Measurements from ENCODE around the gene GGA3. TPM values are rescaled to one million over a fixed set of nuclear protein-coding genes. Genes with fewer than 3 reads are reported as not detected.
A peak's percentile ranks its signal among the peaks of the same experiment; 100 is the strongest.

The GGA3 gene
- total RNA-seq, 1 experiment from 2014 or later, result 61.6 TPM

GRCh38 chr17:75205793-75206163 lies 55.6 kb downstream of the GGA3 start:
- POLR2A ChIA-PET, result no interaction called here

GRCh38 chr17:75205037-75205792 lies 56.2 kb downstream of the GGA3 start, which contains the start of gene NUP85:
Gene NUP85, plus strand, starts transcription at chr17:75205679. Its CDS starts 83 bp downstream, at chr17:75205762.
- Histone ChIP-seq H3K4me1 (ENCODE audit: control insufficient read depth, insufficient read depth, low read length) (no peaks in the 10 kb centered on the region), H3K4me3 (ENCODE audit: low read depth in 2 of 2, low read length in 2 of 2) (peak within 1 kb of the TSS; percentile 89 to 95), H3K9me3 (ENCODE audit: control insufficient read depth, insufficient read depth, low read depth, low read length) (no peaks in the 10 kb centered on the region), H3K36me3 (ENCODE audit: control insufficient read depth, insufficient read depth, low read length) (peaks cover 14% of the 10 kb centered on the region), H3K27me3 (ENCODE audit: control insufficient read depth, insufficient read depth, low read length) (no peaks in the 10 kb centered on the region), H3K27ac (ENCODE audit: low read length) (peak within 1 kb of the TSS; percentile 95)
- POLR2A ChIA-PET, result no interaction called here
- DNase-seq (ENCODE audit: low read depth, low spot score), result peak; percentile 72
- ATAC-seq, result peak; percentile 93
- CTCF ChIA-PET, result interaction anchor here (0.5 to 1.5 kb wide), 2 partner anchors 91 to 118 kb away, joined by 4 to 7 read pairs; no protein-coding TSS in a partner anchor
- in situ Hi-C loops (cut with HindIII; ENCODE audit: low pct_unique_long_range_greater_than_20kb, low sequenced_read_pairs) (no loop called here), intact Hi-C loops (cut with micrococcal nuclease; ENCODE audit: unreplicated experiment) (no loop called here)
- no TSS peak for BruUV-seq (replicated peaks)
- TF ChIP-seq SIN3A (IDR thresholded peaks at IDR 0.05; ENCODE audit: borderline replicate concordance, insufficient read depth, low read depth, low read length) (no peak; the same call in 1 of the 2 replicates), POLR2AphosphoS5 (IDR thresholded peaks at IDR 0.05; ENCODE audit: low read depth, low read length) (peak; percentile 97)

More at GRCh38 chr17:75205793-75206163, 55.6 kb downstream of the GGA3 start:
- TF ChIP-seq POLR2AphosphoS5 (IDR thresholded peaks at IDR 0.05; ENCODE audit: low read depth, low read length) (no peak), SIN3A (IDR thresholded peaks at IDR 0.05; ENCODE audit: borderline replicate concordance, insufficient read depth, low read depth, low read length) (peak; percentile 94), TCF7L2 (IDR thresholded peaks at IDR 0.05; ENCODE audit: low read depth, low read length) (no peak), CTCF (IDR thresholded peaks at IDR 0.05) (no peak), REST (IDR thresholded peaks at IDR 0.05; ENCODE audit: insufficient read depth in 1 of 2, low read depth in 2 of 2, low read length in 1 of 2) (no peak)
- ATAC-seq (peak; percentile 4; the same call in 1 of the 2 replicates), DNase-seq (ENCODE audit: low read depth, low spot score) (no peak)
- in situ Hi-C loops (cut with HindIII; ENCODE audit: low pct_unique_long_range_greater_than_20kb, low sequenced_read_pairs) (no loop called here), intact Hi-C loops (cut with micrococcal nuclease; ENCODE audit: unreplicated experiment) (no loop called here)
- CTCF ChIA-PET, result interaction anchor here (0.5 to 1.5 kb wide), 2 partner anchors 92 to 117 kb away, joined by 4 to 7 read pairs; no protein-coding TSS in a partner anchor
- no TSS peak for BruUV-seq (replicated peaks)
- Histone ChIP-seq H3K9me3 (ENCODE audit: control insufficient read depth, insufficient read depth, low read depth, low read length) (no peaks in the 10 kb centered on the region), H3K27me3 (ENCODE audit: control insufficient read depth, insufficient read depth, low read length) (no peaks in the 10 kb centered on the region), H3K4me3 (ENCODE audit: low read depth in 2 of 2, low read length in 2 of 2) (peak overlapping the region; percentile 89 to 95), H3K36me3 (ENCODE audit: control insufficient read depth, insufficient read depth, low read length) (peaks cover 16% of the 10 kb centered on the region), H3K4me1 (ENCODE audit: control insufficient read depth, insufficient read depth, low read length) (no peaks in the 10 kb centered on the region), H3K27ac (ENCODE audit: low read length) (peak overlapping the region; percentile 95)

Measured in Panc1 (cell line).